ENCODE measurements around the gene GRPEL2.

- TF ChIP-seq POLR2A (IDR thresholded peaks at IDR 0.05; ENCODE audit: low read depth, low read length), result no peak
- TF ChIP-seq POLR2AphosphoS5 (IDR thresholded peaks at IDR 0.05; ENCODE audit: low read depth, low read length), result no peak
- TF ChIP-seq TAF1 (IDR thresholded peaks at IDR 0.05; ENCODE audit: borderline replicate concordance, low read depth, low read length), result no peak
These were observed 17.1 kb upstream of the GRPEL2 start for GRCh38 chr5:149328177-149328576.

Measured in GM12892 (cell line).